Neural crest cell (in vitro differentiated cells): ENCODE results near the gene SLC16A14. TPM values are rescaled to one million over a fixed set of nuclear protein-coding genes. Genes with fewer than 3 reads are reported as not detected.

ENCODE experiments used
- DNase-seq: peaks from one replicate; pipeline ENCODE4 v3.0.0; 2021; ENCODE audit warnings: low read depth, mixed read lengths, low spot score
- H3K27ac Mint-ChIP-seq: one replicate; pipeline ENCODE4 v1.8.0; 2021; ENCODE audit warnings: mild to moderate bottlenecking, mixed read lengths; ENCODE audit not compliant: unreplicated experiment
- H3K27me3 Mint-ChIP-seq: 2 replicates; pipeline ENCODE4 v1.8.0; 2021; ENCODE audit warnings: low read depth, mild to moderate bottlenecking, mixed read lengths
- H3K36me3 Mint-ChIP-seq: 2 replicates; pipeline ENCODE4 v1.8.0; 2021; ENCODE audit warnings: low read depth, mild to moderate bottlenecking, mixed read lengths
- H3K4me1 Mint-ChIP-seq: 2 replicates; pipeline ENCODE4 v1.8.0; 2021; ENCODE audit warnings: mixed read lengths
- H3K4me3 Mint-ChIP-seq: one replicate; pipeline ENCODE4 v1.8.0; 2021; ENCODE audit warnings: mild to moderate bottlenecking, mixed read lengths
- H3K9me3 Mint-ChIP-seq: 2 replicates; pipeline ENCODE4 v1.8.0; 2021; ENCODE audit warnings: mixed read lengths
- CTCF ChIP-seq: fragments of 200-600 bp; sonication (generic); conservative IDR thresholded peaks from 2 replicates; pipeline ENCODE4 v1.5.0; 2021; ENCODE audit warnings: antibody characterized with exemption, mild to moderate bottlenecking
- total RNA-seq: library from RNA; stranded (reverse); gene quantifications from 2 replicates; pipeline ENCODE4 v1.2.1, GENCODE V29; 2021

Gene SLC16A14
- total RNA-seq, 1 donor from 2014 or later = 13.0 TPM

DNA sequence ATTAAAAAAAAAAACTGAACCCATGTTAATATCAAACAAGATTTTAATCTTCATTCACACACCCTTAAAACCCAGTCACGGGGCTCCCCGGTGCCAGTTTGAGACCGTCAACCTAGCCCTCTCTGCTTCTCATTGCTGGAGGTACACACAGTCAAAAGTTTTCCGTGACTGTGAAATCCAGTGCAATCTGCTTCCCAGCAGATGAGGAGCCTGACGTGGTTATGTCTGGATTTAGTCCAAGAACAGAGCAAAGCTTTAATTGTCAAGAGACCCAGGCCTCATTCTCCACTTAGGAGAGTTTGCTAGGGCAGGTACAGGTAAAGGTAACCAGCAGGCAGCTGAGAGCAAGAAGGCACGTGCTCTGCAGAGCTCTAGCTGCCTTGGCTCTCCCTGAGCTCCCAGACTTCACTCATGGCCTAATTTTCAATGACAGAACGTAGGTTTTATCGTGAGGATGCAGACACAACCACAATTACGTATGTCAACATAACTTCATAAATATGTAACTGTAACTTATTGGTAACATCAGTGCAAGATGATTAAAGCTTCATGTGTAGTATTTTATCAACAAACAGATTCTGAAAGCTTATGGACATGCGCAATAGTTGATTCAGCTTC lies 56.3 kb downstream of the SLC16A14 start:
- Mint-ChIP-seq H3K36me3 (peaks cover 3% of the 10 kb centered on the region), H3K4me3 (no peak overlapping the region), H3K27ac (no peak overlapping the region), H3K27me3 (no peaks in the 10 kb centered on the region), H3K4me1 (no peaks in the 10 kb centered on the region), H3K9me3 (no peaks in the 10 kb centered on the region)
- DNase-seq = no peak
- no peak for TF ChIP-seq CTCF

DNA sequence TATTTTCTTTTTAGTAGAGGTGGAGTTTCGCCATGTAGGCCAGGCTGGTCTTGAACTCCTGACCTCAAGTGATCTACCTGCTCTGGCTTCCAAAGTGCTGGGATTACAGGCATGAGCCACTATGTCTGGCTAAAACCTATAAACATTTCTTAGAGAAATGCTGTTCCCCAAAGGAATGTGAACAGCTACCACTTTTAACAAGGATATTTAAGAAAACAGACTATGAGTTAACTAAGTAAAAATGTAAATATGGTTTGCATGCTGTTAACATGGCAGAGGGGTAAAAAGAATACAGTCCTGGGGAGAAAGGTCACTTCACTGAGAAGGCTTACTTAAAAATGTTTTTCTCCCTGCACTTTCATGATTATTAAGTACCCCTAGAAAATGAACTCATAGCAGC lies 57.1 kb downstream of the SLC16A14 start:
- Mint-ChIP-seq H3K9me3 (no peaks in the 10 kb centered on the region), H3K4me1 (no peaks in the 10 kb centered on the region), H3K27ac (no peak overlapping the region), H3K27me3 (no peaks in the 10 kb centered on the region), H3K36me3 (peaks cover 3% of the 10 kb centered on the region), H3K4me3 (no peak overlapping the region)
- no peak for DNase-seq
- no peak for TF ChIP-seq CTCF

- no peak for TF ChIP-seq CTCF
- Mint-ChIP-seq H3K4me1 (no peaks in the 10 kb centered on the region), H3K27me3 (no peaks in the 10 kb centered on the region)
Observed at GRCh38 chr2:230010501-230010900, 58.2 kb downstream of the SLC16A14 start.

DNA sequence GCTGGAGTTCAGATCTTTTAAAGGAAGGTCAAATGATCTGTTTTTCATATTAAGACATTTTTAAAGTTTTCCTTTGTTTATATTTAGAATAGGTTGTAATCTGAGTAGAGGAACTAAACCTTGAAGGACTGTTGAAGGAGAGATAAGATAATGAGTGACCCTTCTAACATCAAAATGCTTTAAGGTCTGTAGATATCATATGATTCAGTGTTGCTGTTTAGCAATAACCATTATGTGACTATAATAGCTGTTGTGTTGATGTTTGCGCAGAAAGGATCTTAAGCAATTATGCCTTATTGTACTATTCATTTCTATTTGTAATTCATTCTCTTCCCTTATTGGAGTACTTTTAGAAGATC lies 60.0 kb downstream of the SLC16A14 start:
- no peak for TF ChIP-seq CTCF
- H3K27ac Mint-ChIP-seq = no peak overlapping the region
- no peaks in the 10 kb centered on the region for H3K4me1 Mint-ChIP-seq
- H3K9me3 Mint-ChIP-seq = no peaks in the 10 kb centered on the region
- no peak for DNase-seq
- H3K27me3 Mint-ChIP-seq = no peaks in the 10 kb centered on the region
- peaks cover 4% of the 10 kb centered on the region for H3K36me3 Mint-ChIP-seq
- H3K4me3 Mint-ChIP-seq = no peak overlapping the region

More at GRCh38 chr2:230010501-230010900, 58.2 kb downstream of the SLC16A14 start:
- Mint-ChIP-seq H3K36me3 (no peaks in the 10 kb centered on the region), H3K27ac (no peak overlapping the region), H3K4me3 (no peak overlapping the region), H3K9me3 (no peaks in the 10 kb centered on the region)
- DNase-seq = no peak

DNA sequence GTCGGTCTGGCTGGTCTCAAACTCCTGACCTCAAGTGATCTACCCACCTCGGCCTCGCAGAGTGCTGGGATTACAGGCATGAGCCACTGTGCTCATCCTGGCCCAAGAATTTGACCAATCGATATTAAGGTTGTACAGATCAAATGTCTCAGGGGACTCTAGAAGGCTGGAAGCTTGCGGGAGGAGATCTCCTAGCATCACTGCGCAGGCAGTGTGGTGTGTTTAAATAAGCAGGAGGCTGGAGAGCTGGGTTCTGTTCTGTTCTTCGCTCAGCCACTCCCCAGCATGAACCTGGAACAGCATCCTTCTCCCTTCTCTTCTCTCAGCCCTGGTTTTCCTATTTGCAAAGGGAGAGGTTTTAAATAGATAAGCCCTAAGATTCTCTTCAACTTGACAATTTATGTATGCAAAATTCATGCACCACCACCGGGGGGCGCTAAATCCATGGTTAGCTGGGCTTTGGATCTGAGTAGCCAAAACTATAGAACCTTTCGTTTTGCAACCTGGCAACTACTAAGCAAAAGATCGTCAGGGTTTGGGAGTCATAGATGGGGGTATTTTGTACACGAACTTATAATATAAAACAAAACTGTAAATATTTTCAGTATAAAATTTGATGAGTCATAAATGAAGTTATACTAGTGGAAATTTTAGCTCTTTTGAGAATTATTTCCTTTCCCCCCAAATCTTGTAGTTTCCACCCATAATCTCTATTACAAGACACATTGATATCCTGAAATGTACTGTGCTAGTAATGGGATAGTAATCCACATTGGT lies 60.6 kb downstream of the SLC16A14 start:
- DNase-seq = peak; percentile 69

More for the DNA sequence above, 60.6 kb downstream of the SLC16A14 start:
- H3K36me3 Mint-ChIP-seq = peaks cover 4% of the 10 kb centered on the region
- peak; percentile 86 for TF ChIP-seq CTCF
- H3K4me3 Mint-ChIP-seq = no peak overlapping the region
- no peaks in the 10 kb centered on the region for H3K4me1 Mint-ChIP-seq
- no peaks in the 10 kb centered on the region for H3K9me3 Mint-ChIP-seq
- no peaks in the 10 kb centered on the region for H3K27me3 Mint-ChIP-seq
- H3K27ac Mint-ChIP-seq = no peak overlapping the region
